ENCODE results near the gene RNH1. TPM values are rescaled to one million over a fixed set of nuclear protein-coding genes. Genes with fewer than 3 reads are reported as not detected.
A peak's percentile ranks its signal among the peaks of the same experiment; 100 is the strongest.

Gene RNH1
- total RNA-seq, 2 experiments from 2014 or later = 131 to 132 TPM

DNA sequence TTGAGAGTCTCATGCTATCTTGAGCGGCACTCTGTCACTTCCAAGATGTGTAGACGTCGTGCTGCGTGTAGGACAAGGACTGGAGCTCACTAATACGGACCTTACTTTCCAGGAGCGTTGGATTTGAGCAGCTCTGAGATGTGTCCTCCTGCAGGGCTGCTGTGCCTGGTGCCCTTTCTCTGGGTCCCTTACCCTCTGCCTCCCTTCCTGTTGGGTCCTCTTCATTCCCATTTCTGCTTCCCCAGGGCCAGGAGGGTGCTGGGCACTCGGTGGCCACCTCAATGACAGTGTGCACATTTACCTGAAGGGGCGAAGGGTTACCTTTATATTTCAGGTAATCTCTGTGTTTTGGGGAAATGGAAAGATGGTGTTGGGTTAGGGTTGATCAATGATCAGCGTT lies 53.0 kb downstream of the RNH1 start:
- Histone ChIP-seq H3K9me3 (ENCODE audit: control insufficient read depth in 1 of 2, insufficient read depth in 1 of 2, low read length in 2 of 2) (no peaks in the 10 kb centered on the region), H3K4me1 (ENCODE audit: insufficient read depth, low read length) (peaks cover 52% of the 10 kb centered on the region), H3K27ac (ENCODE audit: low read depth in 1 of 2, low read length in 2 of 2) (no peak overlapping the region), H3K36me3 (ENCODE audit: insufficient read depth, low read length) (peaks cover 20% of the 10 kb centered on the region), H3K4me3 (ENCODE audit: low read length) (no peak overlapping the region), H3K27me3 (ENCODE audit: control insufficient read depth in 1 of 2, insufficient read depth in 2 of 2, low read length in 2 of 2) (no peaks in the 10 kb centered on the region)
- H3K4me3 Mint-ChIP-seq = no peak overlapping the region
- H3K27me3 Mint-ChIP-seq = no peaks in the 10 kb centered on the region
- DNase-seq (no peak), ATAC-seq (ENCODE audit: poor library complexity) (no peak)
- no peaks in the 10 kb centered on the region for H3K9me3 Mint-ChIP-seq
- intact Hi-C loops (cut with DNase I, micrococcal nuclease) = loop anchor here in 1 of 2 experiments (5.0 to 10.0 kb wide), 3 partner anchors 51 to 247 kb away; partner anchors contain the start of genes BET1L, RIC8A and RNH1
- POLR2A ChIA-PET = no interaction called here
- peak overlapping the region; percentile 67 for H3K27ac Mint-ChIP-seq
- TF ChIP-seq, protein P1, sequence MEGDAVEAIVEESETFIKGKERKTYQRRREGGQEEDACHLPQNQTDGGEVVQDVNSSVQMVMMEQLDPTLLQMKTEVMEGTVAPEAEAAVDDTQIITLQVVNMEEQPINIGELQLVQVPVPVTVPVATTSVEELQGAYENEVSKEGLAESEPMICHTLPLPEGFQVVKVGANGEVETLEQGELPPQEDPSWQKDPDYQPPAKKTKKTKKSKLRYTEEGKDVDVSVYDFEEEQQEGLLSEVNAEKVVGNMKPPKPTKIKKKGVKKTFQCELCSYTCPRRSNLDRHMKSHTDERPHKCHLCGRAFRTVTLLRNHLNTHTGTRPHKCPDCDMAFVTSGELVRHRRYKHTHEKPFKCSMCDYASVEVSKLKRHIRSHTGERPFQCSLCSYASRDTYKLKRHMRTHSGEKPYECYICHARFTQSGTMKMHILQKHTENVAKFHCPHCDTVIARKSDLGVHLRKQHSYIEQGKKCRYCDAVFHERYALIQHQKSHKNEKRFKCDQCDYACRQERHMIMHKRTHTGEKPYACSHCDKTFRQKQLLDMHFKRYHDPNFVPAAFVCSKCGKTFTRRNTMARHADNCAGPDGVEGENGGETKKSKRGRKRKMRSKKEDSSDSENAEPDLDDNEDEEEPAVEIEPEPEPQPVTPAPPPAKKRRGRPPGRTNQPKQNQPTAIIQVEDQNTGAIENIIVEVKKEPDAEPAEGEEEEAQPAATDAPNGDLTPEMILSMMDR (IDR thresholded peaks at IDR 0.05) = no peak
- CTCF ChIA-PET = no interaction called here
- H3K4me1 Mint-ChIP-seq (ENCODE audit: low read depth) = peaks cover 39% of the 10 kb centered on the region
- H3K36me3 Mint-ChIP-seq (ENCODE audit: low read depth) = peaks cover 33% of the 10 kb centered on the region

DNA sequence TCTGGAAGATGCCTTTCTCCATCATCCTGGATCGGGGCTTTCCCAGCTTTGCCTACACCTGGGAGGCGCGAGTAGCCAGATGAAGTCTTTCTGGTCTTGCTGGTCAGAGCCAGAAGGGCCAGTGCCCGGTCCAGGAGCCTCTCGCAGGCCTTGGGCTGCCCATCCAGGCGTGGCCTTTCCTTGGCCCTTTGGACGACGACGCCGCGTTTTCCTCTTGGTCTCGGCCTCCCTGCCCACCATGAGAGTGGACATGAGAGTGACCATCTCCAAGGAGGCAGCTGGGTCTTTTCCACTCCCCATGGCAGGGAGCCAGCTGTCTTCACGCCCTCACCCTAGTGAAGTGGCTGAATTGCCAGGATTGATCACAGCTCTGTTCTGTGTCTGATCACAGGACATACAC lies 53.5 kb downstream of the RNH1 start:
- Mint-ChIP-seq H3K27me3 (no peaks in the 10 kb centered on the region), H3K4me1 (ENCODE audit: low read depth) (peaks cover 43% of the 10 kb centered on the region), H3K9me3 (no peaks in the 10 kb centered on the region), H3K36me3 (ENCODE audit: low read depth) (peaks cover 33% of the 10 kb centered on the region), H3K4me3 (no peak overlapping the region), H3K27ac (no peak overlapping the region)
- no peaks in the 10 kb centered on the region for H3K9me3 ChIP-seq (ENCODE audit: control insufficient read depth in 1 of 2, insufficient read depth in 1 of 2, low read length in 2 of 2)
- H3K36me3 ChIP-seq (ENCODE audit: insufficient read depth, low read length) = peaks cover 16% of the 10 kb centered on the region
- ChIA-PET CTCF (no interaction called here), POLR2A (no interaction called here)
- no peak overlapping the region for H3K27ac ChIP-seq (ENCODE audit: low read depth in 1 of 2, low read length in 2 of 2)
- no peak for ATAC-seq (ENCODE audit: poor library complexity)
- TF ChIP-seq, protein P1 (IDR thresholded peaks at IDR 0.05) = no peak
- H3K4me3 ChIP-seq (ENCODE audit: low read length) = no peak overlapping the region
- no peaks in the 10 kb centered on the region for H3K27me3 ChIP-seq (ENCODE audit: control insufficient read depth in 1 of 2, insufficient read depth in 2 of 2, low read length in 2 of 2)
- intact Hi-C loops (cut with DNase I, micrococcal nuclease) = loop anchor here in 1 of 2 experiments (5.0 to 10.0 kb wide), 3 partner anchors 51 to 246 kb away; partner anchors contain the start of genes BET1L, RIC8A and RNH1
- DNase-seq = no peak
- H3K4me1 ChIP-seq (ENCODE audit: insufficient read depth, low read length) = peaks cover 56% of the 10 kb centered on the region

DNA sequence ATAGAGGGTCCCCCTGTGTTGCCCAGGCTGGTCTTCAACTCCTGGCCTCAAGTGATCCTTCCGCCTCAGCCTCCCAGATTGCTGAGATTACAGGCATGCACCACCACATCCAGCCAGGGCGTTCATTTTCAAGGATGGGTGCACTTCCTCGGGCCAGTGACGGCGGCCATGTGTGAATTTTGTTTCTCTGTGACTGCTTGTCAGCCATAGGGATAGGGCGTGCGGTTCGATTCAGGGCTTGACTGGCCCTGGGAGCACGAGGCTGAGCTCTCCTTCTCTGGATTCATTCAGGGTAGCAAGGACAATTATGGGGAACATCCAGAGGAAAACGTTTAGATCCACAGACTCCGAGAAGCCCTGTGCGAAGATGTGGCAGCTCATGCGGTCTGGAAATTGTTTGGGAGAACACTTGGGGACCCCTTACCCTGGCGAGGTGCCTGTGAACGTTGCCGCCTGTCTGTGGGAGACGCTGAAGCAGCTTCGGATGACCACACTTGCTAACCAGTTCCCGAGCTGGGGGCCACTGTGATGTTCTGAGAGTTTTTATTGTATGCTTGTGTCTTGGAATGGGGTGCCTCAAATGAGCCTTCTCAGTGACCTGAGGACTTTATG lies 54.0 kb downstream of the RNH1 start:
- H3K27me3 Mint-ChIP-seq = no peaks in the 10 kb centered on the region
- H3K9me3 ChIP-seq (ENCODE audit: control insufficient read depth in 1 of 2, insufficient read depth in 1 of 2, low read length in 2 of 2) = no peaks in the 10 kb centered on the region
- peaks cover 33% of the 10 kb centered on the region for H3K36me3 Mint-ChIP-seq (ENCODE audit: low read depth)
- H3K36me3 ChIP-seq (ENCODE audit: insufficient read depth, low read length) = peaks cover 16% of the 10 kb centered on the region
- ATAC-seq (ENCODE audit: poor library complexity) (no peak), DNase-seq (no peak)
- ChIA-PET CTCF (no interaction called here), POLR2A (no interaction called here)
- H3K27ac ChIP-seq (ENCODE audit: low read depth in 1 of 2, low read length in 2 of 2) = no peak overlapping the region
- peak overlapping the region; percentile 33 for H3K27ac Mint-ChIP-seq
- intact Hi-C loops (cut with DNase I, micrococcal nuclease) = loop anchor here in 1 of 2 experiments (5.0 to 10.0 kb wide), 3 partner anchors 52 to 246 kb away; partner anchors contain the start of genes BET1L, RIC8A and RNH1
- no peaks in the 10 kb centered on the region for H3K27me3 ChIP-seq (ENCODE audit: control insufficient read depth in 1 of 2, insufficient read depth in 2 of 2, low read length in 2 of 2)
- no peak overlapping the region for H3K4me3 ChIP-seq (ENCODE audit: low read length)
- H3K4me1 ChIP-seq (ENCODE audit: insufficient read depth, low read length) = peaks cover 62% of the 10 kb centered on the region
- no peaks in the 10 kb centered on the region for H3K9me3 Mint-ChIP-seq
- TF ChIP-seq, protein P1 (IDR thresholded peaks at IDR 0.05) = no peak
- peaks cover 48% of the 10 kb centered on the region for H3K4me1 Mint-ChIP-seq (ENCODE audit: low read depth)
- H3K4me3 Mint-ChIP-seq = peak overlapping the region; percentile 30
